Measurements from ENCODE around the gene ZNF133.

- TF ChIP-seq, protein P1, sequence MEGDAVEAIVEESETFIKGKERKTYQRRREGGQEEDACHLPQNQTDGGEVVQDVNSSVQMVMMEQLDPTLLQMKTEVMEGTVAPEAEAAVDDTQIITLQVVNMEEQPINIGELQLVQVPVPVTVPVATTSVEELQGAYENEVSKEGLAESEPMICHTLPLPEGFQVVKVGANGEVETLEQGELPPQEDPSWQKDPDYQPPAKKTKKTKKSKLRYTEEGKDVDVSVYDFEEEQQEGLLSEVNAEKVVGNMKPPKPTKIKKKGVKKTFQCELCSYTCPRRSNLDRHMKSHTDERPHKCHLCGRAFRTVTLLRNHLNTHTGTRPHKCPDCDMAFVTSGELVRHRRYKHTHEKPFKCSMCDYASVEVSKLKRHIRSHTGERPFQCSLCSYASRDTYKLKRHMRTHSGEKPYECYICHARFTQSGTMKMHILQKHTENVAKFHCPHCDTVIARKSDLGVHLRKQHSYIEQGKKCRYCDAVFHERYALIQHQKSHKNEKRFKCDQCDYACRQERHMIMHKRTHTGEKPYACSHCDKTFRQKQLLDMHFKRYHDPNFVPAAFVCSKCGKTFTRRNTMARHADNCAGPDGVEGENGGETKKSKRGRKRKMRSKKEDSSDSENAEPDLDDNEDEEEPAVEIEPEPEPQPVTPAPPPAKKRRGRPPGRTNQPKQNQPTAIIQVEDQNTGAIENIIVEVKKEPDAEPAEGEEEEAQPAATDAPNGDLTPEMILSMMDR (IDR thresholded peaks at IDR 0.05), result no peak
- TF ChIP-seq POLR2A (IDR thresholded peaks at IDR 0.05; ENCODE audit: low read depth) (no peak), POLR2AphosphoS5 (IDR thresholded peaks at IDR 0.05) (no peak), EP300 (IDR thresholded peaks at IDR 0.05) (no peak)
Measured at GRCh38 chr20:18287546-18287914, 797 bp upstream of the ZNF133 start.
